ENCODE measurements around the gene RPS6KA5.

Gene RPS6KA5

DNA sequence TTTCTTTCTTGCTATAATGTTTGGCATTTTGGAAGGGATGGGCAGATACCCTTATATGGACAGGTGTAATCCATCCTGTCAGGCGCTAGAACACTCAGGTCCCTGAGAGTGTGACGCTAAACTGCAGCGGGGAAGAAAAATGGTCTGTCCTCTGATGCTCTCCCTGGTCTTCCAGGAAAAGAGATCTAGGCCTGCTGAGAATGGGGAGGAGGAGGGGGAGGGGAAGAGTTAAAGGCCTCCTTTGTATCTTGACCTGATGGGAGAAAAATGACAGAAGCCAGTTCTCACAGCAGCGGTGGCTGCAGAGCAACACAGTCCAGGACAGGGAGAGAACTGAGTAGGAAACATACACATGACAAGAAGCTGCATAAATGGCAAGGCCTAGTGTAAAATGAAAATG, 61.1 kb downstream of the RPS6KA5 start:
- DNase-seq (ENCODE audit: low spot score): no peak
- TF ChIP-seq, protein P1, sequence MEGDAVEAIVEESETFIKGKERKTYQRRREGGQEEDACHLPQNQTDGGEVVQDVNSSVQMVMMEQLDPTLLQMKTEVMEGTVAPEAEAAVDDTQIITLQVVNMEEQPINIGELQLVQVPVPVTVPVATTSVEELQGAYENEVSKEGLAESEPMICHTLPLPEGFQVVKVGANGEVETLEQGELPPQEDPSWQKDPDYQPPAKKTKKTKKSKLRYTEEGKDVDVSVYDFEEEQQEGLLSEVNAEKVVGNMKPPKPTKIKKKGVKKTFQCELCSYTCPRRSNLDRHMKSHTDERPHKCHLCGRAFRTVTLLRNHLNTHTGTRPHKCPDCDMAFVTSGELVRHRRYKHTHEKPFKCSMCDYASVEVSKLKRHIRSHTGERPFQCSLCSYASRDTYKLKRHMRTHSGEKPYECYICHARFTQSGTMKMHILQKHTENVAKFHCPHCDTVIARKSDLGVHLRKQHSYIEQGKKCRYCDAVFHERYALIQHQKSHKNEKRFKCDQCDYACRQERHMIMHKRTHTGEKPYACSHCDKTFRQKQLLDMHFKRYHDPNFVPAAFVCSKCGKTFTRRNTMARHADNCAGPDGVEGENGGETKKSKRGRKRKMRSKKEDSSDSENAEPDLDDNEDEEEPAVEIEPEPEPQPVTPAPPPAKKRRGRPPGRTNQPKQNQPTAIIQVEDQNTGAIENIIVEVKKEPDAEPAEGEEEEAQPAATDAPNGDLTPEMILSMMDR (IDR thresholded peaks at IDR 0.05; ENCODE audit: borderline replicate concordance, control extremely low read depth, extremely low read depth, insufficient read depth, missing control alignments): no peak
- in situ Hi-C loops (cut with MboI; ENCODE audit: low sequenced_read_pairs, unreplicated experiment): no loop called here

- DNase-seq (ENCODE audit: low spot score): no peak
- in situ Hi-C loops (cut with MboI; ENCODE audit: low sequenced_read_pairs, unreplicated experiment): no loop called here
- TF ChIP-seq, protein P1 (IDR thresholded peaks at IDR 0.05; ENCODE audit: borderline replicate concordance, control extremely low read depth, extremely low read depth, insufficient read depth, missing control alignments): no peak
Observed at GRCh38 chr14:90996967-90997366, 63.5 kb downstream of the RPS6KA5 start.

- in situ Hi-C loops (cut with MboI; ENCODE audit: low sequenced_read_pairs, unreplicated experiment): no loop called here
- TF ChIP-seq, protein P1 (IDR thresholded peaks at IDR 0.05; ENCODE audit: borderline replicate concordance, control extremely low read depth, extremely low read depth, insufficient read depth, missing control alignments): no peak
- no peak for DNase-seq (ENCODE audit: low spot score)
Observed at GRCh38 chr14:90995785-90996184, 64.7 kb downstream of the RPS6KA5 start.

DNA sequence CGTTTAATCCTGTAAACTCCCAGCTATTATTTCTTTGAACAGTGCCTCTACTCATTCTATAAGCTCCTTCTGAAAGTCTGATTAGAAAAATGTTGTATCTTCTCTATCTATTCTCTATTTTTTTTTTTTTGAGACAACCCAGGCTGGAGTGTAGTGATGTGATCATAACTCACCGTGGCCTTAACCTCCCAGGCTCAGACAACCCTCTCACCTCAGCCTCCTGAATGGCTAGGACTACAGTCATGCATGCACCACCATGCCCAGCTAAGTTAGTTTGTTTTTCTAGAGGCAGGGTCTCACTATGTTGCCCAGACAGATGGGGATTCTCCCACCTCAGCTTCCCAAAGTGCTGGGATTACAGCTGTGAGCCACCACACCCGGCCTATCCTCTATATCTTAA, 66.6 kb downstream of the RPS6KA5 start:
- no peak for DNase-seq (ENCODE audit: low spot score)
- in situ Hi-C loops (cut with MboI; ENCODE audit: low sequenced_read_pairs, unreplicated experiment): no loop called here
- TF ChIP-seq, protein P1 (IDR thresholded peaks at IDR 0.05; ENCODE audit: borderline replicate concordance, control extremely low read depth, extremely low read depth, insufficient read depth, missing control alignments): no peak

GRCh38 chr14:90991690-90992443, 68.6 kb downstream of the RPS6KA5 start:
- in situ Hi-C loops (cut with MboI; ENCODE audit: low sequenced_read_pairs, unreplicated experiment): no loop called here
- TF ChIP-seq, protein P1 (IDR thresholded peaks at IDR 0.05; ENCODE audit: borderline replicate concordance, control extremely low read depth, extremely low read depth, insufficient read depth, missing control alignments): no peak

DNA sequence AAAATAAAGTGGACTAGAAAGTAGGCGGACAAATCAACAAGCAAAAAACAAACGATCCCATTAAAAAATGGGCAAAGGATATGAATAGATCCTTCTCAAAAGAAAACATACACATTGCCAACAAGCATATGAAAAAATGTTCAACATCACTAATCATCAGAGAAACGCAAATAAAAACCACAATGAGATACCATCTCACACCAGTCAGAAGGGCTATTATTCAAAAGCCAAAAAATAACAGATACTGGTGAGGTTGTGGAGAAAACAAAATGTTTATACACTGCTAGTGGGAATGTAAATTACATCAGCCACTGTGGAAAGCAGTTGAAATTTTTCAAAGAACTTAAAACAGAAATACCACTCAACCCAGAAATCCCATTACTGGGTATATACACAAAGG, 70.3 kb downstream of the RPS6KA5 start:
- DNase-seq (ENCODE audit: low spot score): no peak
- in situ Hi-C loops (cut with MboI; ENCODE audit: low sequenced_read_pairs, unreplicated experiment): no loop called here
- TF ChIP-seq, protein P1 (IDR thresholded peaks at IDR 0.05; ENCODE audit: borderline replicate concordance, control extremely low read depth, extremely low read depth, insufficient read depth, missing control alignments): no peak

More at GRCh38 chr14:90991690-90992443, 68.6 kb downstream of the RPS6KA5 start:
- no peak for DNase-seq (ENCODE audit: low spot score)
